AG09319 (cell line): ENCODE data around the gene CDC42BPB.

ENCODE experiments used
- DNase-seq: peaks from one replicate; pipeline ENCODE4 v3.0.0-alpha.2; 2010; ENCODE audit warnings: low read depth; ENCODE audit errors: extremely low read depth
- CTCF ChIP-seq: IDR thresholded peaks from 2 replicates; pipeline ENCODE4 v1.5.1; 2011; ENCODE audit warnings: low read depth, mild to moderate bottlenecking, inconsistent platforms, low read length, moderate library complexity

CDC42BPB gene

GRCh38 chr14:103101963-103102688, 44.8 kb upstream of the CDC42BPB start:
- no peak for TF ChIP-seq CTCF

GRCh38 chr14:103101257-103101962, 44.1 kb upstream of the CDC42BPB start:
- no peak for DNase-seq

More at GRCh38 chr14:103101963-103102688, 44.8 kb upstream of the CDC42BPB start:
- DNase-seq: no peak

GRCh38 chr14:103100281-103101121, 43.2 kb upstream of the CDC42BPB start:
- TF ChIP-seq CTCF: no peak
- DNase-seq: no peak

More at GRCh38 chr14:103101257-103101962, 44.1 kb upstream of the CDC42BPB start:
- TF ChIP-seq CTCF: no peak

GRCh38 chr14:103099733-103100280, 42.5 kb upstream of the CDC42BPB start:
- TF ChIP-seq CTCF: no peak
- no peak for DNase-seq

- no peak for TF ChIP-seq CTCF
- no peak for DNase-seq
Observed at GRCh38 chr14:103099081-103099732, 41.9 kb upstream of the CDC42BPB start.

- TF ChIP-seq CTCF: no peak
- no peak for DNase-seq
Observed at GRCh38 chr14:103097994-103098957, 40.9 kb upstream of the CDC42BPB start.
